DOHH2 (cell line): ENCODE measurements around the gene A1BG.

Experiments used
- H3F3A ChIP-seq: fragments of 200-600 bp; sonication (generic), shearing (Covaris generic); 2 replicates; pipeline ENCODE4 v1.6.0; 2016; ENCODE audit warnings: antibody characterized with exemption, mild to moderate bottlenecking; ENCODE audit not compliant: control insufficient read depth, insufficient read depth
- H3K27ac ChIP-seq: fragments of 200-600 bp; sonication (generic); 2 replicates; pipeline ENCODE4 v1.5.1; 2014; ENCODE audit warnings: low read depth, mild to moderate bottlenecking, low read length, moderate library complexity
- H3K27me3 ChIP-seq: fragments of 200-600 bp; sonication (generic); 2 replicates; pipeline ENCODE4 v1.6.1; 2014; ENCODE audit warnings: mild to moderate bottlenecking, low read length, mixed read lengths; ENCODE audit not compliant: control insufficient read depth
- H3K36me3 ChIP-seq: fragments of 200-600 bp; sonication (generic); 2 replicates; pipeline ENCODE4 v1.6.1; 2014; ENCODE audit warnings: mild to moderate bottlenecking, low read length, moderate library complexity, mixed read lengths; ENCODE audit not compliant: control insufficient read depth
- H3K4me1 ChIP-seq: fragments of 200-600 bp; sonication (generic); 2 replicates; pipeline ENCODE4 v1.6.1; 2014; ENCODE audit warnings: mild to moderate bottlenecking, low read length, mixed read lengths; ENCODE audit not compliant: control insufficient read depth
- H3K4me2 ChIP-seq: fragments of 200-600 bp; sonication (generic); 2 replicates; pipeline ENCODE4 v1.6.0; 2014; ENCODE audit warnings: mild to moderate bottlenecking, low read length, moderate library complexity
- H3K4me3 ChIP-seq: fragments of 200-600 bp; sonication (generic); 2 replicates; pipeline ENCODE4 v1.5.1; 2014; ENCODE audit warnings: mild to moderate bottlenecking, low read length, mixed read lengths
- H3K79me2 ChIP-seq: fragments of 200-600 bp; sonication (generic); 2 replicates; pipeline ENCODE4 v1.6.1; 2014; ENCODE audit warnings: mild to moderate bottlenecking, low read length, mixed read lengths; ENCODE audit not compliant: control insufficient read depth
- H3K9me2 ChIP-seq: fragments of 200-600 bp; sonication (generic); replicated peaks from 2 replicates; pipeline ENCODE4 v1.6.1; 2014; ENCODE audit warnings: mild to moderate bottlenecking, low read length, mixed read lengths; ENCODE audit not compliant: control insufficient read depth
- H3K9me3 ChIP-seq: fragments of 200-600 bp; sonication (generic); 2 replicates; pipeline ENCODE4 v1.6.1; 2014; ENCODE audit warnings: antibody characterized with exemption, low read length, mixed read lengths; ENCODE audit not compliant: control insufficient read depth, insufficient read depth
- H4K20me1 ChIP-seq: fragments of 200-600 bp; sonication (generic); 2 replicates; pipeline ENCODE4 v1.6.0; 2014; ENCODE audit warnings: low read depth, mild to moderate bottlenecking, antibody characterized with exemption, low read length, moderate library complexity; ENCODE audit not compliant: control insufficient read depth, insufficient read depth
- EZH2phosphoT487 ChIP-seq: fragments of 200-600 bp; sonication (generic); IDR thresholded peaks from 2 replicates; pipeline ENCODE4 v1.6.1; 2017; ENCODE audit warnings: borderline replicate concordance, mild to moderate bottlenecking, antibody characterized with exemption, low read length, moderate library complexity, mixed read lengths
- TF ChIP-seq, protein P1 (sequence below): fragments of 200-600 bp; sonication (generic); IDR thresholded peaks from one replicate; pipeline ENCODE4 v1.5.1; 2014; ENCODE audit warnings: antibody characterized with exemption, mild to moderate bottlenecking, low read depth, low read length; ENCODE audit not compliant: poor library complexity, severe bottlenecking

Gene A1BG

DNA sequence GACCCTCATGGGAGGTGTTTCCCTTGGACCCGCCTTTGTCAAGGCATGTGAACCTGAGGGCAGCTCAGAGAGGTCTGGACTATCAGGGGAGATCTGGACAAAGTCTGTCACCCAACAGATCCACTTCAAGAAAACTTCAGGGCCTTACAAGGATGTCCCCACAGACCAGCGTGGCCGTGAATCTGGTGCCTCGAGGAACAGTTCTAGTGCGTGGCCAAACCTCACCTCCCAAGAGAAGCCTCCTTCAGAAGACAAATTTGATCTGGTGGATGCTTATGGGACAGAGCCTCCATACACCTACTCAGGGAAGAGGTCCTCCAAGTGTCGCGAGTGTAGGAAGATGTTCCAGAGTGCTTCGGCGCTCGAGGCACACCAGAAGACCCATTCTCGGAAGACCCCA lies 15.0 kb downstream of the A1BG start:
- Histone ChIP-seq H3K4me3 (no peak overlapping the region), H3K36me3 (peaks cover 27% of the 10 kb centered on the region)
- TF ChIP-seq, protein P1, sequence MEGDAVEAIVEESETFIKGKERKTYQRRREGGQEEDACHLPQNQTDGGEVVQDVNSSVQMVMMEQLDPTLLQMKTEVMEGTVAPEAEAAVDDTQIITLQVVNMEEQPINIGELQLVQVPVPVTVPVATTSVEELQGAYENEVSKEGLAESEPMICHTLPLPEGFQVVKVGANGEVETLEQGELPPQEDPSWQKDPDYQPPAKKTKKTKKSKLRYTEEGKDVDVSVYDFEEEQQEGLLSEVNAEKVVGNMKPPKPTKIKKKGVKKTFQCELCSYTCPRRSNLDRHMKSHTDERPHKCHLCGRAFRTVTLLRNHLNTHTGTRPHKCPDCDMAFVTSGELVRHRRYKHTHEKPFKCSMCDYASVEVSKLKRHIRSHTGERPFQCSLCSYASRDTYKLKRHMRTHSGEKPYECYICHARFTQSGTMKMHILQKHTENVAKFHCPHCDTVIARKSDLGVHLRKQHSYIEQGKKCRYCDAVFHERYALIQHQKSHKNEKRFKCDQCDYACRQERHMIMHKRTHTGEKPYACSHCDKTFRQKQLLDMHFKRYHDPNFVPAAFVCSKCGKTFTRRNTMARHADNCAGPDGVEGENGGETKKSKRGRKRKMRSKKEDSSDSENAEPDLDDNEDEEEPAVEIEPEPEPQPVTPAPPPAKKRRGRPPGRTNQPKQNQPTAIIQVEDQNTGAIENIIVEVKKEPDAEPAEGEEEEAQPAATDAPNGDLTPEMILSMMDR, result no peak
- no peak for TF ChIP-seq EZH2phosphoT487

DNA sequence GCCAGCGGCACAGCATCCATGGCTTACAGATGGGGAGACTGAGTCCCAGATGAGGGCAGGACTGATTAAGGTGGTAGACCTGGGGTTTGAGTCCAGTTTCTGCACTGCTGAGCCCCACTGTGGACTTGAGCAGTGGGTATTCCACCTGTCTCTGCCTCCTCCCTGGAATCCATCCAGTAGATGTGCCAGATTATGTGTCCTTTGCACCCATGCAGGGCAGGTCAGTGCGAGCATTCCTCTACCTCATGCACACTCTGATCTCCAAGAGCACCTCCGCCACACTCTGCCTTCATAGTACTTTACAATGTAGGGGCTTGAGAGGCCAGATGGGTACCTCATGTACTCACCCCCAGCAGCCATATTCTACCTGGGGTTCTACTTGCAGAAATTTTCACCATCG lies 16.5 kb downstream of the A1BG start:
- Histone ChIP-seq H4K20me1 (no peaks in the 10 kb centered on the region), H3K79me2 (no peaks in the 10 kb centered on the region), H3K27me3 (no peaks in the 10 kb centered on the region), H3K4me1 (no peaks in the 10 kb centered on the region), H3K36me3 (peaks cover 27% of the 10 kb centered on the region), H3K27ac (no peak overlapping the region), H3K9me2 (no peaks in the 10 kb centered on the region), H3K4me2 (no peak overlapping the region), H3K4me3 (no peak overlapping the region), H3F3A (no peaks in the 10 kb centered on the region), H3K9me3 (no peaks in the 10 kb centered on the region)
- TF ChIP-seq EZH2phosphoT487, result no peak
- TF ChIP-seq, protein P1, result no peak

More for the DNA sequence above, 15.0 kb downstream of the A1BG start:
- Histone ChIP-seq H3F3A (no peaks in the 10 kb centered on the region), H3K79me2 (no peaks in the 10 kb centered on the region), H3K9me3 (no peaks in the 10 kb centered on the region), H3K4me1 (no peaks in the 10 kb centered on the region), H3K4me2 (no peak overlapping the region), H4K20me1 (no peaks in the 10 kb centered on the region), H3K27ac (no peak overlapping the region), H3K27me3 (no peaks in the 10 kb centered on the region), H3K9me2 (no peaks in the 10 kb centered on the region)

DNA sequence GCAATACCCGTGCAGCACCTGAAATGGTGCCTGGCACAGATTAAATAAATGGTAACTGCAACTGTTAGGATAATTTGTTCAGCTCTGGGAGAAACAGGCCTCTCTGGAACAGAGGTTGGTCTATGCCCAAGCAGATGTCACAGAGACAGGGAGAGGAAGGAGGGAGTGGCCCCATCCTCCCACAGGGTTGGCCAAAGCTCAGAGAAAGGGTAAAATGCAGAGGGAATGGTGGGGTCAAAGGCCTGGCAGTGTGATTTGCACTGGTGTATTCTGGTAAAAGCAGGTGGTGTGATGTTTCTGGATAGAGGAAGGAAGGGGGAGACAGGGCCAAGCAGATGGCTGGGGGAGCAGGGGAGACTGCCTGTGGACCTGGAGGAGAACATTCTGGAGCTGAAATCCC lies 17.1 kb downstream of the A1BG start:
- Histone ChIP-seq H3K4me2 (no peak overlapping the region), H4K20me1 (no peaks in the 10 kb centered on the region), H3F3A (no peaks in the 10 kb centered on the region), H3K4me1 (no peaks in the 10 kb centered on the region), H3K27ac (no peak overlapping the region), H3K36me3 (peaks cover 23% of the 10 kb centered on the region), H3K9me3 (no peaks in the 10 kb centered on the region), H3K9me2 (no peaks in the 10 kb centered on the region), H3K79me2 (no peaks in the 10 kb centered on the region), H3K27me3 (no peaks in the 10 kb centered on the region), H3K4me3 (no peak overlapping the region)
- TF ChIP-seq, protein P1, result no peak
- no peak for TF ChIP-seq EZH2phosphoT487

DNA sequence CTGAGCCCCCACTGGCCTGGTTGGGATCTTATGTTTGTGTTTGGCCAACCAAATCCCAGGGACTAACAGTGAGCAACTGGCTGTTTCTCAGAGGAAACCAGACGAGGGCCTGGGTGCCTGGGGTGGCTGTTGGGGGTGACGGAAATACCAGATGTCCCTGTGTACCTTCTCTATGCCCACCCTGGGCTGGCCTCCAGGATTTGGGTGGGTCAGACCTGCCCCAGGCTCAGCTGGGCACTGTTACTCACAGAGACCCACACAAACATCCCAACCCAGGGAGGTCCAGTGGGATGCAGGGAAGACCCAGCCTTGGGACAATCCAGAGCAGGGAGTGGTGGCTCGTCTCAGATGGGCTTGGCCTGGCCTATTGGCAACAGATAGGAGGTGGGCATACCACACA lies 17.7 kb downstream of the A1BG start:
- H3K9me3 ChIP-seq, result no peaks in the 10 kb centered on the region
- H3K36me3 ChIP-seq, result peaks cover 20% of the 10 kb centered on the region
- H3K27ac ChIP-seq, result no peak overlapping the region

More for the DNA sequence above, 17.7 kb downstream of the A1BG start:
- H3K9me2 ChIP-seq, result no peaks in the 10 kb centered on the region
- no peaks in the 10 kb centered on the region for H3K4me1 ChIP-seq
- no peak overlapping the region for H3K4me2 ChIP-seq
- TF ChIP-seq EZH2phosphoT487, result no peak
- TF ChIP-seq, protein P1, result no peak
- no peak overlapping the region for H3K4me3 ChIP-seq
- H3F3A ChIP-seq, result no peaks in the 10 kb centered on the region
- no peaks in the 10 kb centered on the region for H3K79me2 ChIP-seq
- H4K20me1 ChIP-seq, result no peaks in the 10 kb centered on the region
- no peaks in the 10 kb centered on the region for H3K27me3 ChIP-seq
